B cell (primary cell): Measurements from ENCODE around the gene MARK2. TPM values are rescaled to one million over a fixed set of nuclear protein-coding genes. Genes with fewer than 3 reads are reported as not detected.

Experiments used
- ATAC-seq: fragments of 200-7000 bp; cut with Tn5 transposase; one replicate; pipeline ENCODE4 v1.10.0; 2021; ENCODE audit warnings: low read depth, mild to moderate bottlenecking, moderate number of reproducible peaks, moderate library complexity
- CTCF ChIA-PET: fragments of 350-600 bp; sonication (Branson Sonifier 250); formaldehyde crosslinking; loops from one replicate; lab custom pipeline; 2021; ENCODE audit warnings: antibody characterized with exemption, inconsistent platforms; lab: Charles Lee
- POLR2A ChIA-PET: fragments of 350-600 bp; sonication (Branson Sonifier 250); formaldehyde crosslinking; loops from one replicate; lab custom pipeline; 2021; ENCODE audit warnings: antibody characterized with exemption; lab: Charles Lee
- DNase-seq: peaks from one replicate; pipeline ENCODE4 v3.0.0; 2013
- H2AFZ ChIP-seq: 2 replicates; pipeline ENCODE4 v1.6.1; 2012; ENCODE audit warnings: mild to moderate bottlenecking, low read depth, low read length; ENCODE audit not compliant: insufficient read depth, poor library complexity, severe bottlenecking
- H3K27ac ChIP-seq, 2 donors: 1 replicate in 1 of 2; 2 replicates in 1 of 2; pipeline ENCODE4 v1.5.1; 2012 to 2013; ENCODE audit warnings: low read length in 2 of 2, mild to moderate bottlenecking in 2 of 2, moderate library complexity in 1 of 2
- H3K27me3 ChIP-seq, 4 experiments: fragments of 200-600 bp in 1 of 4; sonication (generic) in 1 of 4; replicated peaks in 1 of 4; 1 replicate in 2 of 4; 2 replicates in 2 of 4; pipeline versions ENCODE4 v1.6.1 to v1.7.0; 2013 to 2016; ENCODE audit warnings: low read length in 3 of 4, mild to moderate bottlenecking in 2 of 4, mixed read lengths in 1 of 4, moderate library complexity in 1 of 4; ENCODE audit not compliant: insufficient read depth in 4 of 4, control insufficient read depth in 3 of 4; ENCODE audit errors: control extremely low read depth in 1 of 4
- H3K36me3 ChIP-seq, 2 experiments: replicated peaks in 1 of 2; 1 replicate in 1 of 2; 2 replicates in 1 of 2; pipeline versions ENCODE4 v1.6.1 to v1.7.1; 2013; ENCODE audit warnings: low read length in 1 of 2; ENCODE audit not compliant: insufficient read depth in 2 of 2, control insufficient read depth in 1 of 2; ENCODE audit errors: control extremely low read depth in 1 of 2, extremely low read depth in 1 of 2
- H3K4me1 ChIP-seq, 2 donors: fragments of 200-600 bp in 1 of 2; sonication (generic) in 1 of 2; 1 replicate in 1 of 2; 2 replicates in 1 of 2; pipeline versions ENCODE4 v1.5.1 to v1.6.1; 2013 to 2017; ENCODE audit warnings: low read length in 2 of 2; ENCODE audit not compliant: control insufficient read depth in 2 of 2, insufficient read depth in 2 of 2
- H3K4me2 ChIP-seq: replicated peaks from 2 replicates; pipeline ENCODE3; 2012; ENCODE audit warnings: mild to moderate bottlenecking, low read depth, low read length; ENCODE audit not compliant: poor library complexity, severe bottlenecking
- H3K4me3 ChIP-seq, 5 experiments: fragments of 200-600 bp in 1 of 5; sonication (generic) in 1 of 5; 1 replicate in 3 of 5; 2 replicates in 2 of 5; pipeline versions ENCODE4 v1.5.1 to v1.7.0; 2011 to 2016; ENCODE audit warnings: low read length in 4 of 5, mild to moderate bottlenecking in 4 of 5, low read depth in 2 of 5, control low read depth in 1 of 5, moderate library complexity in 1 of 5; ENCODE audit not compliant: insufficient read depth in 1 of 5; ENCODE audit errors: control extremely low read depth in 1 of 5, extremely low read depth in 1 of 5
- H3K79me2 ChIP-seq: fragments of 200-600 bp; sonication (generic); one replicate; pipeline ENCODE4 v1.6.0; 2016; ENCODE audit warnings: low read length; ENCODE audit not compliant: control insufficient read depth, insufficient read depth
- H3K9ac ChIP-seq: fragments of 200-600 bp; sonication (generic); 2 replicates; pipeline ENCODE4 v1.6.1; 2017; ENCODE audit warnings: mild to moderate bottlenecking, low read length, moderate library complexity
- H3K9me3 ChIP-seq, 3 donors: one replicate each; pipeline versions ENCODE4 v1.6.1 to v1.7.1; 2013; ENCODE audit warnings: low read length in 2 of 3; ENCODE audit not compliant: control insufficient read depth in 2 of 3, insufficient read depth in 1 of 3; ENCODE audit errors: control extremely low read depth in 1 of 3
- H4K20me1 ChIP-seq: 2 replicates; pipeline ENCODE4 v1.6.0; 2012; ENCODE audit warnings: mild to moderate bottlenecking, low read length; ENCODE audit not compliant: insufficient read depth, control insufficient read depth, poor library complexity, severe bottlenecking
- H3K27ac Mint-ChIP-seq: one replicate; pipeline ENCODE4 v1.8.0; 2021; ENCODE audit warnings: mixed read lengths
- H3K27me3 Mint-ChIP-seq: one replicate; pipeline ENCODE4 v1.8.0; 2021; ENCODE audit warnings: mixed read lengths
- H3K4me1 Mint-ChIP-seq: one replicate; pipeline ENCODE4 v1.8.0; 2021; ENCODE audit warnings: mixed read lengths
- H3K4me3 Mint-ChIP-seq: one replicate; pipeline ENCODE4 v1.8.0; 2021; ENCODE audit warnings: mixed read lengths
- H3K9me3 Mint-ChIP-seq: one replicate; pipeline ENCODE4 v1.8.0; 2022; ENCODE audit warnings: mixed read lengths; ENCODE audit not compliant: insufficient read depth
- CTCF ChIP-seq: fragments of 200-600 bp; IDR thresholded peaks from one replicate; pipeline ENCODE4 v1.8.0; 2022; ENCODE audit warnings: antibody characterized with exemption, mild to moderate bottlenecking
- EZH2 ChIP-seq: IDR thresholded peaks from 2 replicates; pipeline ENCODE4 v1.6.1; 2012; ENCODE audit warnings: borderline replicate concordance, low read depth, mild to moderate bottlenecking, moderate library complexity, low read length; ENCODE audit not compliant: insufficient read depth, poor library complexity, severe bottlenecking
- WGBS: methylation state at CpG from one replicate; pipeline ENCODE4 v1.1.5; 2013; ENCODE audit warnings: missing lambda C conversion rate; ENCODE audit not compliant: insufficient coverage; 5-methylcytosine and 5-hydroxymethylcytosine counted together
- intact Hi-C: fragments of 100-400 bp; cut with micrococcal nuclease; formaldehyde crosslinking; loops from one replicate; pipeline ENCODE4 v1.10.0; 2022
- polyA plus RNA-seq: library from polyadenylated mRNA; depleted of rRNA; stranded (reverse); fragments of >200 nt; gene quantifications from 2 replicates; pipeline ENCODE4 v1.2.3, GENCODE V29; 2012
- total RNA-seq, 2 donors: library from RNA; stranded (reverse); fragments of 120-200 nt in 1 of 2; gene quantifications; 1 replicate in 1 of 2; 2 replicates in 1 of 2; pipeline versions ENCODE4 v1.2.3 to v1.2.4, GENCODE V29; 2013 to 2022

Gene MARK2
- total and polyA plus RNA-seq, 2 donors (not counting 1 experiment from before 2014, with no cell fraction given) = 47.2 to 58.1 TPM

DNA sequence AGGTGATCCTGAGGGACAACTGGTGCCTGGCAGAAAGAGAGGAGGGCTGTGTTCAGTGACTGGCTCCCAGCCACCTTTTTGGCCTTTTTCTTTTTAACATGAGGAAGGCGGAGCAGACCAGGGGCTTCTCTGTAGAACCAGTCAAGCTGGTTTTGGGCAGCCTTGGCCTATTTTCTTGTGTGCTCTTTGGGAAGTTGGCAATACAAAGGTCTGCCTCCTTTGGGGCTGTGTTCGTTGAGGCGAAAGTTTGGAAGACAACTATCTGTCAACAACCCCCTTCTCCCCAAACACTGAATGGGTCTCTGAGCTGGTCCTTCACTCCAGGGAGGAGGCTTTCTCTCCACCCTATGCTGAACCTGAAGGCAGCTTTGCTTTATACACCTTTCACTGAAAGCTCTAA, 8.5 kb downstream of the MARK2 start:
- TF ChIP-seq CTCF (no peak), EZH2 (no peak)
- Mint-ChIP-seq H3K4me1 (peaks cover 63% of the 10 kb centered on the region), H3K27me3 (no peaks in the 10 kb centered on the region), H3K9me3 (no peaks in the 10 kb centered on the region), H3K27ac (peak overlapping the region; percentile 10), H3K4me3 (no peak overlapping the region)
- Histone ChIP-seq H3K27ac (peak overlapping the region in 1 of 2 donors; percentile 14), H3K27me3 (no peaks in the 10 kb centered on the region), H3K4me2 (no peak overlapping the region), H3K9me3 (no peaks in the 10 kb centered on the region), H4K20me1 (peaks cover 94% of the 10 kb centered on the region), H3K36me3 (peaks cover 9 to 53% of the 10 kb centered on the region in 2 experiments), H3K4me1 (peaks cover 24 to 31% of the 10 kb centered on the region in 2 donors), H3K9ac (no peak overlapping the region), H3K79me2 (peaks cover 96% of the 10 kb centered on the region), H3K4me3 (no peak overlapping the region), H2AFZ (no peak overlapping the region)
- intact Hi-C loops = no loop called here
- ChIA-PET CTCF (interaction anchor here (0.9 to 1.7 kb wide), 3 partner anchors 9 to 302 kb away, joined by 3 to 7 read pairs (median 5); no protein-coding TSS in a partner anchor), POLR2A (no interaction called here)
- WGBS = 100% methylated on average over 3 of the region's 3 CpGs
- no peak for DNase-seq
- no peak for ATAC-seq

DNA sequence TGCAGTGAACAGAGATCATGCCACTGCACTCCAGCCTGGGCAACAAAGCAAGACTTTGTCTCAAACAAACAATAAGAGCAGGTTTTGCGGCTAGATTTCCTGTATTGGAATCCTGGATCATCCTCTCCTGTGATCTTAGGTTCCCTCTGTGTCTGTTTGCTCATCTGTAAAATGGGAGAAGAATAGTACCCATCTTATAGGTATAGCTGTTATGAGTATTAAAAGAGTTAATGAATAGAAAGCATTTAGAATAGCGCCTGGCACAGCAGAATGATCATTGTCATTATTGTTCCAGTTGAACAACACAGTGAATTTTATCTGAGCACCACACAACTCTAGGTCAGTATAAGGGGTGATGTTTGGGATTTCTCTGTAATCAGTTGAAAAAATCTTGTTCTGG, 10.8 kb downstream of the MARK2 start:
- no peak overlapping the region for H2AFZ ChIP-seq
- WGBS = 100% methylated on average over 1 of the region's 2 CpGs
- no peak overlapping the region for H3K4me3 ChIP-seq
- no peaks in the 10 kb centered on the region for H3K9me3 ChIP-seq
- Mint-ChIP-seq H3K27me3 (no peaks in the 10 kb centered on the region), H3K9me3 (no peaks in the 10 kb centered on the region), H3K4me3 (no peak overlapping the region), H3K4me1 (peaks cover 45% of the 10 kb centered on the region), H3K27ac (no peak overlapping the region)
- ChIA-PET POLR2A (interaction anchor here (1.2 kb wide), 1 partner anchor 12 kb away, joined by 3 read pairs; no protein-coding TSS in a partner anchor), CTCF (interaction anchor here (0.8 kb wide), 1 partner anchor 12 kb away, joined by 4 read pairs; no protein-coding TSS in a partner anchor)
- H3K27ac ChIP-seq = no peak overlapping the region
- ATAC-seq (no peak), DNase-seq (no peak)
- H3K36me3 ChIP-seq = peaks cover 6 to 33% of the 10 kb centered on the region in 2 experiments
- H3K79me2 ChIP-seq = peaks cover 95% of the 10 kb centered on the region
- H4K20me1 ChIP-seq = peaks cover 79% of the 10 kb centered on the region
- H3K4me2 ChIP-seq = no peak overlapping the region
- peaks cover 19 to 24% of the 10 kb centered on the region in 2 donors for H3K4me1 ChIP-seq
- H3K27me3 ChIP-seq = no peaks in the 10 kb centered on the region
- no peak for TF ChIP-seq CTCF
- TF ChIP-seq EZH2 = no peak
- no peak overlapping the region for H3K9ac ChIP-seq
- intact Hi-C loops = no loop called here
